Omental fat pad (tissue), 4 donors: ENCODE data around the gene ABCC1. TPM values are rescaled to one million over a fixed set of nuclear protein-coding genes. Genes with fewer than 3 reads are reported as not detected.
"Not testable (repeated sequence)": the region's sequence is repeated elsewhere in the genome, so short reads cannot be mapped to it uniquely, and the experiment has no call there.

Experiments used
- ATAC-seq: fragments of 150-250 bp; one replicate; pipeline ENCODE4 v1.9.1; 2016; ENCODE audit warnings: mild to moderate bottlenecking, moderate library complexity; ENCODE audit not compliant: low FRiP score
- DNase-seq: peaks from one replicate; pipeline ENCODE4 v3.0.0-alpha.2; 2019; ENCODE audit warnings: low spot score
- CTCF ChIP-seq, 3 donors: fragments of 450-650 bp; IDR thresholded peaks; one replicate each; pipeline ENCODE4 v1.5.1; 2016 to 2017; ENCODE audit warnings: antibody characterized with exemption in 3 of 3, mild to moderate bottlenecking in 3 of 3, moderate library complexity in 2 of 3
- total RNA-seq, 4 donors: library from RNA; depleted of rRNA; stranded (reverse); fragments of >200 nt; gene quantifications; one replicate each; pipeline ENCODE4 v1.1.0, GENCODE V29; 2016

ABCC1 gene
- total RNA-seq, 4 donors from 2014 or later: 21.8 to 53.2 (median 36.3) TPM

- ATAC-seq: no peak
- no peak for DNase-seq
- no peak for TF ChIP-seq CTCF (IDR thresholded peaks at IDR 0.05)
These were observed 38.2 kb upstream of the ABCC1 start for GRCh38 chr16:15911198-15911597.

- DNase-seq (no peak), ATAC-seq (no peak)
- TF ChIP-seq CTCF (IDR thresholded peaks at IDR 0.05): no peak
These were observed 36.2 kb upstream of the ABCC1 start for GRCh38 chr16:15913046-15913698.

- no peak for TF ChIP-seq CTCF (IDR thresholded peaks at IDR 0.05)
- DNase-seq (no peak), ATAC-seq (no peak)
These were observed 33.8 kb upstream of the ABCC1 start for GRCh38 chr16:15915555-15916081.

- no peak for TF ChIP-seq CTCF (IDR thresholded peaks at IDR 0.05)
- ATAC-seq (no peak), DNase-seq (no peak)
These were observed 33.1 kb upstream of the ABCC1 start for GRCh38 chr16:15916323-15916722.

- DNase-seq, ATAC-seq: not testable (repeated sequence)
These were observed 31.1 kb upstream of the ABCC1 start for GRCh38 chr16:15918314-15918713.

GRCh38 chr16:15919331-15919730 lies 30.1 kb upstream of the ABCC1 start:
- TF ChIP-seq CTCF (IDR thresholded peaks at IDR 0.05): no peak
- DNase-seq (no peak), ATAC-seq (no peak)

GRCh38 chr16:15924996-15925395 lies 24.4 kb upstream of the ABCC1 start:
- ATAC-seq (no peak), DNase-seq (no peak)
- TF ChIP-seq CTCF (IDR thresholded peaks at IDR 0.05): no peak
